ENCODE results near the gene SF1.
A peak's percentile ranks its signal among the peaks of the same experiment; 100 is the strongest.
"Not testable (repeated sequence)": the region's sequence is repeated elsewhere in the genome, so short reads cannot be mapped to it uniquely, and the experiment has no call there.

The SF1 gene

GRCh38 chr11:64778473-64779298, at the start of gene SF1:
TSS of gene SF1 (minus strand) at chr11:64778542. CDS start at chr11:64778392, 150 bp downstream.
- H3K4me3 ChIP-seq (ENCODE audit: control insufficient read depth, low read depth, low read length) = peak within 1 kb of the TSS; percentile 89
- no peak for TF ChIP-seq CTCF (IDR thresholded peaks at IDR 0.05; ENCODE audit: control insufficient read depth, insufficient read depth, low read depth, low read length, missing control alignments)
- DNase-seq (ENCODE audit: low read depth) = peak; percentile 99

- no peak for DNase-seq (ENCODE audit: low read depth)
- TF ChIP-seq CTCF (IDR thresholded peaks at IDR 0.05; ENCODE audit: control insufficient read depth, insufficient read depth, low read depth, low read length, missing control alignments) = no peak
- no peak overlapping the region for H3K4me3 ChIP-seq (ENCODE audit: control insufficient read depth, low read depth, low read length)
These were observed 49.1 kb upstream of the SF1 start for GRCh38 chr11:64827451-64827839.

DNA sequence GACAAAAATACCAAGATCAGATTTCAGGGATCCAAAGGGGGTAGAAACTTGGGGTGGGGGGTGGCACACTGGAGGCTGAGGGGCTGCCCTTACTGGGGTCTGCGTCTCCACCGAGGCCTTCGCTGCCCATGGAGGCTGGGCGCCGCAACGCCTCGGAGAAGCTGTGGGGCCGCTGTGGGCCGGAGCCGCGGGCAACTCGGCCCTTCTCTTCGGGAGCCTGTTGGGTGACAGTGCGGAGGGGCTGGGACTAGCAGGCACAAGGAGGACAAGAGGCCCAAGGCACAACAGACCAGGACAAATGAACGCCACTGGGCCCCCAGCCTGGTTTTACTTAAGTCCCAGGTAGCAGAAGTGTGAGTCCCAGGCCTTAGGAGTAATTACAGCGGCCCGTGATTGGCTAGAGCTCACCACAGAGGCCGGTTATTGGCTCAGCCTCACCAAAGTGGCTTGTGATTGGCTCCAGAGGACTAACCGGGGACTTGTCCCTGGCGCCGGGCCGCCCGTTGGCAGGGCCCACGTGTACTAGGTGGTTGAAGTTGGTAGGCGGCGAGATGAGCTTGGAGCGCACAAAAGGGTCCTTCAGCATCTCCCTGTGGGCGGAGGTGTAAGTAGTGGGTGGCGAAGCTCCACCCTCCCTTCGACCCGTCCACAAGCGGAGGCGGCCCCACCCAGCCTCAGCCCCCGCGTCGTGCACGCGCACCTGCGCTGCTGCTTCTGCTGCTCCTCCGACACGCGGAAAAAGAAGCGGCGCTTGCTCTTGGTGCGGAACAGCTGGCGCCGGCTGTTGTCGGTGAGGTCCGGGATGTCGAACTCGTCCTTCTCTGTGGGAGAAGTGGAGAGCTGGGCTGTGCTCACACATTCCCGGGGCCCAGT, 48.5 kb upstream of the SF1 start:
- DNase-seq (ENCODE audit: low read depth) = no peak
- no peak for TF ChIP-seq CTCF (IDR thresholded peaks at IDR 0.05; ENCODE audit: control insufficient read depth, insufficient read depth, low read depth, low read length, missing control alignments)
- H3K4me3 ChIP-seq (ENCODE audit: control insufficient read depth, low read depth, low read length) = no peak overlapping the region

- no peak for DNase-seq (ENCODE audit: low read depth)
- no peak for TF ChIP-seq CTCF (IDR thresholded peaks at IDR 0.05; ENCODE audit: control insufficient read depth, insufficient read depth, low read depth, low read length, missing control alignments)
- H3K4me3 ChIP-seq (ENCODE audit: control insufficient read depth, low read depth, low read length) = no peak overlapping the region
These were observed 47.7 kb upstream of the SF1 start for GRCh38 chr11:64826062-64826461.

GRCh38 chr11:64823568-64824119, 45.3 kb upstream of the SF1 start:
- no peak for TF ChIP-seq CTCF (IDR thresholded peaks at IDR 0.05; ENCODE audit: control insufficient read depth, insufficient read depth, low read depth, low read length, missing control alignments)
- H3K4me3 ChIP-seq (ENCODE audit: control insufficient read depth, low read depth, low read length) = no peak overlapping the region
- DNase-seq (ENCODE audit: low read depth) = no peak

- DNase-seq (ENCODE audit: low read depth) = no peak
- no peak for TF ChIP-seq CTCF (IDR thresholded peaks at IDR 0.05; ENCODE audit: control insufficient read depth, insufficient read depth, low read depth, low read length, missing control alignments)
- no peak overlapping the region for H3K4me3 ChIP-seq (ENCODE audit: control insufficient read depth, low read depth, low read length)
These were observed 39.1 kb upstream of the SF1 start for GRCh38 chr11:64817476-64817875.

- not testable (repeated sequence) for DNase-seq (ENCODE audit: low read depth); H3K4me3 ChIP-seq (ENCODE audit: control insufficient read depth, low read depth, low read length)
These were observed 37.1 kb upstream of the SF1 start for GRCh38 chr11:64815433-64815832.

Data from AG09309 (cell line).